CD4-positive, alpha-beta T cell (primary cell): ENCODE measurements around the gene MDM2. TPM values are rescaled to one million over a fixed set of nuclear protein-coding genes. Genes with fewer than 3 reads are reported as not detected.

Experiments used
- ATAC-seq: fragments of 200-7000 bp; cut with Tn5 transposase; one replicate; pipeline ENCODE4 v1.10.0; 2022; ENCODE audit warnings: mild to moderate bottlenecking; ENCODE audit not compliant: poor library complexity
- CTCF ChIA-PET: fragments of 350-600 bp; sonication (Branson Sonifier 250); formaldehyde crosslinking; loops from one replicate; lab custom pipeline; 2021; ENCODE audit warnings: antibody characterized with exemption, inconsistent platforms; lab: Charles Lee
- POLR2A ChIA-PET: fragments of 350-600 bp; sonication (Branson Sonifier 250); formaldehyde crosslinking; loops from one replicate; lab custom pipeline; 2021; ENCODE audit warnings: antibody characterized with exemption, inconsistent platforms; lab: Charles Lee
- DNase-seq, 14 experiments: peaks; one replicate each; pipeline ENCODE4 v3.0.0-alpha.2; 2013 to 2020; ENCODE audit warnings: mixed read lengths in 2 of 14
- H3K27ac ChIP-seq, 2 donors: one replicate each; pipeline versions ENCODE4 v1.5.1 to v1.7.0; 2013; ENCODE audit warnings: low read length in 2 of 2, low read depth in 1 of 2, mild to moderate bottlenecking in 1 of 2
- H3K27me3 ChIP-seq, 2 experiments: 1 replicate in 1 of 2; 2 replicates in 1 of 2; pipeline versions ENCODE4 v1.6.1 to v1.7.0; 2013; ENCODE audit warnings: low read length in 2 of 2, control low read depth in 1 of 2, mild to moderate bottlenecking in 1 of 2, moderate library complexity in 1 of 2; ENCODE audit not compliant: insufficient read depth in 2 of 2, control insufficient read depth in 1 of 2
- H3K36me3 ChIP-seq: one replicate; pipeline ENCODE4 v1.6.1; 2013; ENCODE audit warnings: low read length, control low read depth; ENCODE audit not compliant: insufficient read depth
- H3K4me1 ChIP-seq: one replicate; pipeline ENCODE4 v1.6.1; 2013; ENCODE audit warnings: low read length, control low read depth; ENCODE audit not compliant: insufficient read depth
- H3K4me3 ChIP-seq: one replicate; pipeline ENCODE4 v1.5.1; 2013; ENCODE audit warnings: mild to moderate bottlenecking, low read length, moderate library complexity
- H3K9me3 ChIP-seq, 2 experiments: 1 replicate in 1 of 2; 2 replicates in 1 of 2; pipeline versions ENCODE4 v1.6.1 to v1.7.0; 2013; ENCODE audit warnings: low read length in 2 of 2, mild to moderate bottlenecking in 2 of 2, control low read depth in 1 of 2, moderate library complexity in 1 of 2; ENCODE audit not compliant: control insufficient read depth in 1 of 2, insufficient read depth in 1 of 2
- H3K27ac Mint-ChIP-seq: one replicate; pipeline ENCODE4 v1.8.0; 2020; ENCODE audit warnings: mixed read lengths
- H3K27me3 Mint-ChIP-seq: one replicate; pipeline ENCODE4 v1.8.0; 2021; ENCODE audit warnings: mixed read lengths
- H3K36me3 Mint-ChIP-seq: one replicate; pipeline ENCODE4 v1.8.0; 2021; ENCODE audit warnings: low read depth, mixed read lengths
- H3K4me1 Mint-ChIP-seq: one replicate; pipeline ENCODE4 v1.8.0; 2021; ENCODE audit warnings: low read depth, mixed read lengths
- H3K4me3 Mint-ChIP-seq: one replicate; pipeline ENCODE4 v1.8.0; 2020; ENCODE audit warnings: mild to moderate bottlenecking, mixed read lengths
- H3K9me3 Mint-ChIP-seq: one replicate; pipeline ENCODE4 v1.8.0; 2020; ENCODE audit warnings: mixed read lengths
- CTCF ChIP-seq: fragments of 200-600 bp; IDR thresholded peaks from one replicate; pipeline ENCODE4 v1.8.0; 2022; ENCODE audit warnings: antibody characterized with exemption, mild to moderate bottlenecking
- intact Hi-C, 2 experiments: fragments of 100-400 bp; cut with DNase I in 1 of 2; cut with micrococcal nuclease in 1 of 2; formaldehyde crosslinking; loops; one replicate each; pipeline versions ENCODE4 v1.15.1 to v1.9.0; 2023 to 2025; cut with DNase I, micrococcal nuclease
- total RNA-seq, 174 experiments: library from RNA in 2 of 174; stranded (reverse) in 2 of 174; gene quantifications; one replicate each; pipeline ENCODE4 v1.2.3 and lab custom pipeline; 2021 to 2026

The MDM2 gene
- total RNA-seq, 2 experiments from 2014 or later: 90.8 TPM

- no peak overlapping the region for H3K4me3 ChIP-seq
- DNase-seq (no peak), ATAC-seq (no peak)
- CTCF ChIA-PET: no interaction called here
- Mint-ChIP-seq H3K27ac (no peak overlapping the region), H3K9me3 (no peaks in the 10 kb centered on the region), H3K36me3 (no peaks in the 10 kb centered on the region), H3K4me1 (peaks cover 16% of the 10 kb centered on the region), H3K4me3 (no peak overlapping the region), H3K27me3 (no peaks in the 10 kb centered on the region)
- no peak for TF ChIP-seq CTCF
- H3K4me1 ChIP-seq: peaks cover 10% of the 10 kb centered on the region
- no peaks in the 10 kb centered on the region for H3K9me3 ChIP-seq
- intact Hi-C loops: no loop called here
- no peaks in the 10 kb centered on the region for H3K27me3 ChIP-seq
- H3K27ac ChIP-seq: no peak overlapping the region
- POLR2A ChIA-PET: no interaction called here
- no peaks in the 10 kb centered on the region for H3K36me3 ChIP-seq
Observed at GRCh38 chr12:68893741-68894140, 85.8 kb downstream of the MDM2 start.

- ATAC-seq (no peak), DNase-seq (no peak)
- H3K9me3 ChIP-seq: no peaks in the 10 kb centered on the region
- H3K4me3 Mint-ChIP-seq: no peak overlapping the region
- H3K27me3 Mint-ChIP-seq: no peaks in the 10 kb centered on the region
- H3K27me3 ChIP-seq: no peaks in the 10 kb centered on the region
- no peak for TF ChIP-seq CTCF
- intact Hi-C loops: no loop called here
- ChIA-PET POLR2A (no interaction called here), CTCF (no interaction called here)
- peaks cover 10% of the 10 kb centered on the region for H3K4me1 ChIP-seq
- no peaks in the 10 kb centered on the region for H3K36me3 ChIP-seq
- no peak overlapping the region for H3K27ac Mint-ChIP-seq
- peaks cover 16% of the 10 kb centered on the region for H3K4me1 Mint-ChIP-seq
- no peaks in the 10 kb centered on the region for H3K9me3 Mint-ChIP-seq
- H3K4me3 ChIP-seq: no peak overlapping the region
- no peak overlapping the region for H3K27ac ChIP-seq
- no peaks in the 10 kb centered on the region for H3K36me3 Mint-ChIP-seq
Observed at GRCh38 chr12:68894276-68894855, 86.4 kb downstream of the MDM2 start.

DNA sequence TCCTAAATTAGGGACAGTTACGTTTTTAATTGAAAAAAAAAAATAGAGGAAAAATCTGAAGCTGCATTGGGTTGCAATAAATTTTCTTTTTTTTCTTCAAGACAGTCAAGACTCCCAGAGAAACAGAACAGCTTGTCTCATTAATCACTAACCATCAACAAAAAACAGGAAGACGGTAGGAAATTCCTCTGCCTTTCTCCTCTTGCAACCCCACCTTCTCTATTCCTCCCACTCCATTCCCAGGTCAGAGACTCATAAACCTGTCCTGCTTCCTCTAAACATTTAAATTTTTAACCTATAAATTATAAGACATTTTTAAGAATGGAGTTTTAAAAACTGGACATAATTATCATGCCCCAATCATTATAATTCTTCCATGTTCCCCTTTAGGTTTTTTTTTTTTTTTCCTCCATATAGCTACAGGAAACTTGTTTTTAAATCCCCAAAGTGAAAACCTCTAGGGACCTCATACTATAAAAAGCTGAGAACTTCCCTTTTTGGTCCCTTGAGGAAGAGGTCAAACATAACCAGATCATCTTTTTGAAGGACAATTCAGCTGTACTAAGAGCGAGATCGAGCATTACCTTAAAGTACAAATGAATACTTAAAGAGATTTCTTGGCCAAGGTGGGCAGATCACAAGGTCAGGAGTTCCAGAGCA, 89.0 kb downstream of the MDM2 start:
- TF ChIP-seq CTCF: no peak
- Mint-ChIP-seq H3K36me3 (no peaks in the 10 kb centered on the region), H3K9me3 (no peaks in the 10 kb centered on the region), H3K4me3 (no peak overlapping the region), H3K27me3 (no peaks in the 10 kb centered on the region), H3K27ac (no peak overlapping the region), H3K4me1 (peaks cover 4% of the 10 kb centered on the region)
- H3K4me3 ChIP-seq: no peak overlapping the region
- H3K9me3 ChIP-seq: no peaks in the 10 kb centered on the region
- H3K4me1 ChIP-seq: peaks cover 4% of the 10 kb centered on the region
- H3K27ac ChIP-seq: no peak overlapping the region
- ATAC-seq (no peak), DNase-seq (no peak)
- CTCF ChIA-PET: interaction anchor here (1.0 kb wide), 1 partner anchor 14 kb away, joined by 3 read pairs; no protein-coding TSS in a partner anchor
- POLR2A ChIA-PET: no interaction called here
- no peaks in the 10 kb centered on the region for H3K36me3 ChIP-seq
- no peaks in the 10 kb centered on the region for H3K27me3 ChIP-seq
- intact Hi-C loops: no loop called here
